Urinary bladder (tissue), 4 donors: ENCODE results near the gene CTIF. TPM values are rescaled to one million over a fixed set of nuclear protein-coding genes. Genes with fewer than 3 reads are reported as not detected.

ENCODE experiments used
- DNase-seq: peaks from one replicate; pipeline ENCODE4 v3.0.0-alpha.2; 2015; ENCODE audit errors: extremely low spot score
- H3K27ac ChIP-seq: one replicate; pipeline ENCODE4 v1.5.1; 2013; ENCODE audit warnings: low read depth, mild to moderate bottlenecking, moderate library complexity
- H3K36me3 ChIP-seq: one replicate; pipeline ENCODE4 v1.6.1; 2013; ENCODE audit warnings: mild to moderate bottlenecking, moderate library complexity; ENCODE audit not compliant: insufficient read depth
- H3K4me1 ChIP-seq: one replicate; pipeline ENCODE4 v1.6.1; 2013; ENCODE audit warnings: mild to moderate bottlenecking, moderate library complexity; ENCODE audit not compliant: insufficient read depth
- H3K4me3 ChIP-seq: one replicate; pipeline ENCODE4 v1.5.1; 2013; ENCODE audit warnings: low read depth, low read length
- WGBS: extraction: QIAGEN DNeasy Blood & Tissue Kit; methylation state at CpG from one replicate; pipeline ENCODE4 v1.1.7; 2013; 5-methylcytosine and 5-hydroxymethylcytosine counted together
- polyA plus RNA-seq: library from polyadenylated mRNA; stranded (reverse); fragments of 200-250 nt; gene quantifications from one replicate; pipeline ENCODE4 v1.2.3, GENCODE V29; 2013
- total RNA-seq: library from RNA; depleted of rRNA; stranded (reverse); fragments of >200 nt; gene quantifications from one replicate; pipeline ENCODE4 v1.2.3, GENCODE V29; 2014
- donor health status: healthy with polysubstance abuse.
- donor health status: healthy.

CTIF gene
- total and polyA plus RNA-seq, 2 donors, result 26.6 to 50.3 TPM

- no peak overlapping the region for H3K27ac ChIP-seq
- no peak overlapping the region for H3K4me3 ChIP-seq
- H3K4me1 ChIP-seq, result no peaks in the 10 kb centered on the region
- 94% methylated on average over 7 of the region's 7 CpGs for WGBS
- no peaks in the 10 kb centered on the region for H3K36me3 ChIP-seq
- no peak for DNase-seq
Observed at GRCh38 chr18:48693006-48693405, 154.2 kb downstream of the CTIF start.

DNA sequence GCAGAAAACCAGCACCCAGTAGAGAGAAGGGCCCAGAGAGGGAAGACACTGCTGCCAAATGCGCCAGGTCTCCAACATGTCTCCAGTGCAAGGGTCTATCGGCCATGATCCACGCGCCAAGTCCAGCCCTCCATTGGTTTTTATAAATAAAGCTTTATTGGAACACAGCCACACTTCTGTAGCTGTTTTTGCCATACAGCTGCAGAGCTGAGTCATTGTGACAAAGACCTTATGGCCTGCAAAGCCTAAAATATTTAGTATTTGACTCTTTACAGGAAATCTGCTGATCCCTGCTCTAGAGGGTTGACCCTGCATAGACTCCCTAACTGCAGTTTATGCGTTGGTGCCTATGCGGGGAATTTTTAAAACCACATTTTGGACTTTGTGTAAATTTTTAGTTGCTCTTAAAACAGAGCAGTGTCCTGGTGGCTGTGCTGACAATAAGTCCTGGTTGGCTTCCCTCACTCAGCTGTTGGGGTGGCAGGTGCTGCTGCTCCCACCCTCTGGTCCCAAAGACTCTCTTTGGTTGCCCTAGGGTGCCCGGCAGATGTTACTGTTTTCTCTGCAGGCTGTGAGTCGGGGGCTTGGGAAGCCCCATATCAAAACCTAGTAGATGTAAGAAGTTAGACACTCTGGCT is 154.9 kb downstream of the CTIF start:
- no peak overlapping the region for H3K27ac ChIP-seq
- no peak overlapping the region for H3K4me3 ChIP-seq
- no peaks in the 10 kb centered on the region for H3K4me1 ChIP-seq
- no peaks in the 10 kb centered on the region for H3K36me3 ChIP-seq
- WGBS, result 86% methylated on average over 8 of the region's 8 CpGs
- no peak for DNase-seq

DNA sequence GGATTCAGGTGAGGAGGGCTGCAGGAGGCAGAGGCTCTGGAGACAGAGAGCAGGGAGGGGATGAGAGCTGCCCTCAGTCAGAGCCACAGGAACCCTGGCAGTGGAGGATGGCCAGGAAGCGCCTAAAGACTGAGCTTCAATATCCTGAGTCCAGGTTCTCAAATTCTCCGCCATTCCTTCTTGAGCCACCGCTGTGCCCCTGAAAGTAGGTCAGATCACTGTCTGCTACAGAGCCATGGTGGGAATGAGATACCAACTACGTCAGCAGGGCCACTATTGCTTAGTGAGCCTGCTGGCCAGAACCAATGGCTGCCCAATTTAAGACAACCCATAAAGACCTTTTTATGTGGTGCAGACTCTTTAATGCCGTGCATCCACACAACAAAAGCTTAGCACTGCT is 155.5 kb downstream of the CTIF start:
- WGBS, result 96% methylated on average over 5 of the region's 5 CpGs
- no peaks in the 10 kb centered on the region for H3K4me1 ChIP-seq
- no peak overlapping the region for H3K27ac ChIP-seq
- no peaks in the 10 kb centered on the region for H3K36me3 ChIP-seq
- no peak overlapping the region for H3K4me3 ChIP-seq
- no peak for DNase-seq

- no peak overlapping the region for H3K4me3 ChIP-seq
- no peak overlapping the region for H3K27ac ChIP-seq
- DNase-seq, result no peak
- H3K36me3 ChIP-seq, result no peaks in the 10 kb centered on the region
- H3K4me1 ChIP-seq, result no peaks in the 10 kb centered on the region
- 86% methylated on average over 9 of the region's 9 CpGs for WGBS
Observed at GRCh38 chr18:48695671-48696070, 156.8 kb downstream of the CTIF start.

- no peak for DNase-seq
- Histone ChIP-seq H3K36me3 (no peaks in the 10 kb centered on the region), H3K4me1 (no peaks in the 10 kb centered on the region), H3K27ac (no peak overlapping the region), H3K4me3 (no peak overlapping the region)
- WGBS, result 95% methylated on average over 8 of the region's 8 CpGs
Observed at GRCh38 chr18:48696218-48696617, 157.4 kb downstream of the CTIF start.

DNA sequence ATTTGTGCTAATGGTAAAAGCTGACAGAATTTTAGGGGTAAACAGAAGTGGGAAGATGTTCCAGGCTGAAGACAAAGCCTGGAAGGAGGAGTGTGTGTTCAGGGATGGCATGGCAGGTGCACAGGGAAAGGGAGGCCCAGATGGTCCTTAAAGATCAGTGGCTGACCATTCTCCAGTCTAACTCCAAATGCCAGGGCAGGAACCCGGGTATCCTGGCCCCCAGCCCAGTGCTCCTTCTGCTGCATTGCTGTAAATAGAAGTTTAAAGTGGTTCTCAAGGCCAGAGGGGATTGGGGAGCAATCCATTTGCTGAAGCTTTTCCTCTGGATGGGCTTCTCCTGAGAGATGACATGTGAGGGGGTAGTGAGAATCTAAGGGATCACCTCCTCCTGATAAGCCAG is 158.6 kb downstream of the CTIF start:
- 45% methylated on average over 1 of the region's 1 CpG for WGBS
- H3K4me3 ChIP-seq, result no peak overlapping the region
- no peak for DNase-seq
- H3K36me3 ChIP-seq, result no peaks in the 10 kb centered on the region
- no peaks in the 10 kb centered on the region for H3K4me1 ChIP-seq
- no peak overlapping the region for H3K27ac ChIP-seq

- WGBS, result 86% methylated on average over 5 of the region's 5 CpGs
- no peak overlapping the region for H3K27ac ChIP-seq
- DNase-seq, result no peak
Observed at GRCh38 chr18:48698707-48699106, 159.9 kb downstream of the CTIF start.

GRCh38 chr18:48699761-48700160 is 160.9 kb downstream of the CTIF start:
- WGBS, result 86% methylated on average over 7 of the region's 7 CpGs
- DNase-seq, result no peak
- Histone ChIP-seq H3K4me3 (no peak overlapping the region), H3K36me3 (no peaks in the 10 kb centered on the region), H3K27ac (no peak overlapping the region), H3K4me1 (no peaks in the 10 kb centered on the region)

More at GRCh38 chr18:48698707-48699106, 159.9 kb downstream of the CTIF start:
- Histone ChIP-seq H3K36me3 (no peaks in the 10 kb centered on the region), H3K4me3 (no peak overlapping the region), H3K4me1 (no peaks in the 10 kb centered on the region)

DNA sequence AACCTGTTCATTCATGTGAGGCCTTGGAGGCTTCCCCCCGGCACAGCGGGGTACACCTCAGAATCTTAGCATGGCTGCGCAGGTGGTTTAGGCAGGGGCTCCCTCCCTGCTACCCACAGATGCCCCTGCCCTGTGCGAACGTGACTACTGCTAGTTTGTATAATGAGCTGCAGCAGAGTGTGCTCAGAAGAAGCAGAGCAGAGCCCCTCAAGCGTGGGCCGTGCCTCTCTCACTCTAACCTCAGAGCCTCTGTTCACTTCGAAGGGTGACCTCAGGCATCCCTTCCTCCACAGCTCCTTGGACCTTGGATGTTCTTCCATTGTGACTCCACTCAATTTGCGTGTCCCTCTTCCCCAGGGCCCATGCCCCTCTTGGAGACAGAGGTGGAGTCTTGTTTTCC is 161.6 kb downstream of the CTIF start:
- WGBS, result 97% methylated on average over 9 of the region's 9 CpGs

GRCh38 chr18:48702346-48703027 is 163.7 kb downstream of the CTIF start:
- Histone ChIP-seq H3K4me3 (no peak overlapping the region), H3K27ac (no peak overlapping the region), H3K4me1 (no peaks in the 10 kb centered on the region), H3K36me3 (no peaks in the 10 kb centered on the region)
- no peak for DNase-seq
- WGBS, result 89% methylated on average over 9 of the region's 9 CpGs

More for the DNA sequence above, 161.6 kb downstream of the CTIF start:
- H3K4me3 ChIP-seq, result no peak overlapping the region
- H3K36me3 ChIP-seq, result no peaks in the 10 kb centered on the region
- no peak overlapping the region for H3K27ac ChIP-seq
- no peaks in the 10 kb centered on the region for H3K4me1 ChIP-seq
- no peak for DNase-seq

GRCh38 chr18:48703028-48703386 is 164.2 kb downstream of the CTIF start:
- Histone ChIP-seq H3K4me3 (no peak overlapping the region), H3K27ac (no peak overlapping the region), H3K4me1 (no peaks in the 10 kb centered on the region), H3K36me3 (no peaks in the 10 kb centered on the region)
- 86% methylated on average over 1 of the region's 1 CpG for WGBS
- DNase-seq, result no peak

- WGBS, result 83% methylated on average over 4 of the region's 4 CpGs
- DNase-seq, result no peak
- H3K27ac ChIP-seq, result no peak overlapping the region
Observed at GRCh38 chr18:48703418-48703817, 164.6 kb downstream of the CTIF start.

GRCh38 chr18:48705043-48705442 is 166.2 kb downstream of the CTIF start:
- Histone ChIP-seq H3K27ac (no peak overlapping the region), H3K4me3 (no peak overlapping the region), H3K36me3 (no peaks in the 10 kb centered on the region), H3K4me1 (no peaks in the 10 kb centered on the region)
- DNase-seq, result no peak
- WGBS, result 69% methylated on average over 7 of the region's 7 CpGs

More at GRCh38 chr18:48703418-48703817, 164.6 kb downstream of the CTIF start:
- Histone ChIP-seq H3K4me1 (no peaks in the 10 kb centered on the region), H3K4me3 (no peak overlapping the region), H3K36me3 (no peaks in the 10 kb centered on the region)

DNA sequence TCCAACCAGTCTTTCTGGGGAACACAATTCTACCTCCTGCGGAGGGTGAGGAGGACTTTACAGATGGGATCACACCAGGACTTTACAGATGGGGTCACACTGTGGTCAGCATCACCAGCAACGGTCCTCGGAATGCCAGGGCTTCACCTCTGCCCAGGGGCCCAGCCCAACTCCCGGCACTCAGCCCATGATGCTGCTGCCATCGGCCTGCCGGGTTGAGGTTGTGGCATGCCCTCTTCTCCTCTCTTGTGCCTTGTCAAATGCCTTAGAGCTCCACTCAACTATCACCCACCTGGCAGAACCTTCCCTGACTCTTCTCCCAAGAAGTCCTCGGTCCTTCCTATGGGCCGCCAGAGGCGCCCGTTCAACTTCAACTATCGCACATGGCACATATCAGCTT is 166.7 kb downstream of the CTIF start:
- 92% methylated on average over 11 of the region's 11 CpGs for WGBS
- Histone ChIP-seq H3K4me3 (no peak overlapping the region), H3K36me3 (no peaks in the 10 kb centered on the region), H3K4me1 (no peaks in the 10 kb centered on the region), H3K27ac (no peak overlapping the region)
- no peak for DNase-seq
